Coronary artery (tissue), 2 donors: Measurements from ENCODE around the gene POLDIP2.

Source experiments
- DNase-seq: peaks from one replicate; pipeline ENCODE4 v3.0.0-alpha.2; 2017; ENCODE audit warnings: low spot score
- H3K27ac ChIP-seq, 2 donors: fragments of 200-600 bp; sonication (generic); one replicate each; pipeline ENCODE4 v1.5.1; 2016 to 2019
- H3K4me3 ChIP-seq: fragments of 200-600 bp; sonication (generic); 2 replicates; pipeline ENCODE4 v1.5.1; 2016; ENCODE audit warnings: mild to moderate bottlenecking, moderate library complexity
- TF ChIP-seq, protein P1 (sequence below): fragments of 200-600 bp; sonication (generic); IDR thresholded peaks from one replicate; pipeline ENCODE4 v1.5.1; 2019; ENCODE audit warnings: antibody characterized with exemption

Gene POLDIP2

DNA sequence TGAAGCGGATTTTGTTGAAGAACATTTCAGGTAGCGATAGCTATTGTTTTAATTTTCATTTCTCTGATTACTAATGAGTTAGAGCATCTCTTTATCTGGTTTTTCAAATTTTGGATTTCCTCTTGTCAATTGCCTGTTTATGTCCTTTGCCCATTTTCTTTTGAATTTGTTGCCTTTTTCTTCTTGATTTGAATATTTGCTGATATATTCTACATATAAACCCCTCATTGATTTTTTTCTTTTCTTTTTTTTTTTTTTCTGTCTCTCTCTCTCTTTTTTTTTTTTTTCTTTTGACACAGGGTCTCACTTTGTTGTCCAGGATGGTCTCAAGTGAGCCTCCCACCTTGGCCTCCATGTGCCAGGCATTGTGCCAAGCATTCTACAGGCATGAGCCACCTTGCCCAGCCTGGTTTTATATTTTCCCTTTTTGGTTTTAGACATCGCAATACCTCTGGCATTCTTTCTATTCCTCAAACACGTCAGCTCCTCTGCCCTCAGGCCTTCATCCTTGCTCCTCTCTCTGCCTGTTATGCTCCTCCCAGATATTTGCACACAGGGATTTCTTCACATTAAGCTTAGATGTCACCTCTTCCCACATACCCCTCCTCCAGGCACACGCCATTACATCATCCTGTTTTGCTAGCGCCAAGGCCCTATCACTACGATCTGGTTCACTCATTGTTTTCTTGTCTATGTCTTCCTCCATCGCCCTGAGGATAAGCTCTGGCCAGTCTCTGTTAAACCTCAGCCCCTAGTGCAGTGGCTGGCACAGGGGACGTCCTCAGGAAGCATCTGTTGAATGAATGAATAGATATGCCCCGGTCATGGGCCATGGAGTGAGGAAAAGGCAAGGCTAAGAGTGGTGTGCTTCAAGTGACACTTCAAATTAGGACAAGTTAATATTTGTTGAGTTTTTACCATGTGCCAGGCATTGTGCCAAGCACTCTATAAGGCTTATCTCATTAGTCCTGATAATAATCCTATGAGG, 22.8 kb upstream of the POLDIP2 start:
- Histone ChIP-seq H3K4me3 (no peak overlapping the region), H3K27ac (no peak overlapping the region)
- TF ChIP-seq, protein P1, sequence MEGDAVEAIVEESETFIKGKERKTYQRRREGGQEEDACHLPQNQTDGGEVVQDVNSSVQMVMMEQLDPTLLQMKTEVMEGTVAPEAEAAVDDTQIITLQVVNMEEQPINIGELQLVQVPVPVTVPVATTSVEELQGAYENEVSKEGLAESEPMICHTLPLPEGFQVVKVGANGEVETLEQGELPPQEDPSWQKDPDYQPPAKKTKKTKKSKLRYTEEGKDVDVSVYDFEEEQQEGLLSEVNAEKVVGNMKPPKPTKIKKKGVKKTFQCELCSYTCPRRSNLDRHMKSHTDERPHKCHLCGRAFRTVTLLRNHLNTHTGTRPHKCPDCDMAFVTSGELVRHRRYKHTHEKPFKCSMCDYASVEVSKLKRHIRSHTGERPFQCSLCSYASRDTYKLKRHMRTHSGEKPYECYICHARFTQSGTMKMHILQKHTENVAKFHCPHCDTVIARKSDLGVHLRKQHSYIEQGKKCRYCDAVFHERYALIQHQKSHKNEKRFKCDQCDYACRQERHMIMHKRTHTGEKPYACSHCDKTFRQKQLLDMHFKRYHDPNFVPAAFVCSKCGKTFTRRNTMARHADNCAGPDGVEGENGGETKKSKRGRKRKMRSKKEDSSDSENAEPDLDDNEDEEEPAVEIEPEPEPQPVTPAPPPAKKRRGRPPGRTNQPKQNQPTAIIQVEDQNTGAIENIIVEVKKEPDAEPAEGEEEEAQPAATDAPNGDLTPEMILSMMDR: no peak
- DNase-seq: no peak

DNA sequence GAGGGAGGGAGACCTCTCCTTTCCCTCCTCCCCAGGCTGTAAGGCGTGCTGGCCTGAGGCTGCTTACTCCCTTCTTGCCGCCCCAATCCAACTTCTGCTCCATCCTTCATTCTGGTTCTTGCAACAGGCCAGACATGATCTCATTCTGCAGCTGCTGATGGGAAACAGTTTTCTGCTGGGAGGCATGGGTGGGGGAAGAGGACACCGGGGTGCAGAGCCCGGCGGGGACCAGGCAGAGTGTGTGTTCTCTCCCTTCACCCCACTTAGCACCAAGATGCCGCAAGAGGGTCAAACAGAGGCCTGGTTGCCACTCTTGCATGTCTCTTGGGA, 15.6 kb upstream of the POLDIP2 start:
- Histone ChIP-seq H3K27ac (no peak overlapping the region), H3K4me3 (peak overlapping the region; percentile 82)
- TF ChIP-seq, protein P1: no peak
- no peak for DNase-seq

DNA sequence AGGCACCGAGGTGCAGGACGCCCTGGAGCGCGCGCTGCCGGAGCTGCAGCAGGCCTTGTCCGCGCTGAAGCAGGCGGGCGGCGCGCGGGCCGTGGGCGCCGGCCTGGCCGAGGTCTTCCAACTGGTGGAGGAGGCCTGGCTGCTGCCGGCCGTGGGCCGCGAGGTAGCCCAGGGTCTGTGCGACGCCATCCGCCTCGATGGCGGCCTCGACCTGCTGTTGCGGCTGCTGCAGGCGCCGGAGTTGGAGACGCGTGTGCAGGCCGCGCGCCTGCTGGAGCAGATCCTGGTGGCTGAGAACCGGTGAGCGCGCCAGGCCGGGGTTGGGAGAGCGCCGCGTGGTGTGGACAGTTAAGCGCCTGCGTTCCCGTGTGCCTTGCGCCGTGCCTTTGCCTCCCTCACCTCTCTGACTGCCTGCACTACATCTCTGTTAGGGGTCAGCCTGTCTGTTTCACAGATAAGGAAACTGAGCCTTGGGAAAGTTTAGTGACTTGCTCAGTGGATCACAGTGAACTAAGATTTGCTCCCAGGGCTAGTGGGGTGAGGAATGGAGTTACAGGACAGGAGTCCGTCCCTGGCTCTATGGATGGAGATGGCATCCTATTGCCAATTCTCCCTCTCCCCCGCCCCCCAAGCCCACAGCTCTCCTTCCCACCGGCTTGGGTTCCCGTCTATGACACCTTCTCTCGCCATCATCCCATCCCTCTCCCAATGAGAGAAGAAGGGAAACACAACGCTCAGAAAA, 15.0 kb upstream of the POLDIP2 start:
- Histone ChIP-seq H3K27ac (peak overlapping the region; percentile 41 to 84), H3K4me3 (peak overlapping the region; percentile 82)
- TF ChIP-seq, protein P1: no peak
- DNase-seq: no peak

DNA sequence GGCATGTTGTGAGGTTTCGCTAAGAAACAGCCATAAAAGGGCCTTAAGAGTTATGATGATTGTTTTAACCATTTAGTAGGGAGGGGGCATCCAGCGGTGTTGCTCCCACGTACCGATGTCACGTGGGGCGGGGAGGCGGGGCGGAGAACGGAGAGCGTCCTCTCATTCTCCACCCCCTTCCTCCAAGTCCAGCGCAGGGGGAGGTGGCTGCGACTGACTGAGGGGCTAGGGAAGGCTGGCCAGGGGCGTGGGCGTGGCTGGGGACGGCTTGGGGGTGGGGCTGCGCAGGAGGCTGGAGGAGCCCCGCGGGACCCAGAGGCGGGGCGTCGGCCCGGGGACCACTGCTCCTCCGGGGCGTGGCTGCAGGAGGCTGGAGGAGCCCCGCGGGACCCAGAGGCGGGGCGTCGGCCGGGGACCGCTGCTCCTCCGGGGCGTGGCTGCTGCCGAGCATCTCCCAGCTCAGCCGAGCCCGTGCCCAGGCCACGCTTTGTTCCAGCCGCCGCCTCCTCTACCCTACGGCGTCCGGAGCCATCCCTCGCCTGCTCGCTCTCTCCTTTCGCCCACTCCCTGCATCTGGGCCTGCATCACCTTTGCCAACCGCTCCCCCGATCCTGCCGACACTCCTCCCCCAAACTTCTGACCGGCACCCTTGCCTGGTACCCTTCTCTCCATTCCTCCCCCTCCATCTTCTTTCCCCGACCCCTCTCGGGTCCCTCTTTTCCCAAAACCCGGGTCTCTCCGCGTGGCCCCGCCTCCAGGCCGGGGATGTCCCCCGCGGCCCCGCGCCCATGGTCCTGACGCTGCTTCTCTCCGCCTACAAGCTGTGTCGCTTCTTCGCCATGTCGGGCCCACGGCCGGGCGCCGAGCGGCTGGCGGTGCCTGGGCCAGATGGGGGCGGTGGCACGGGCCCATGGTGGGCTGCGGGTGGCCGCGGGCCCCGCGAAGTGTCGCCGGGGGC, 14.2 kb upstream of the POLDIP2 start, which contains the start of gene SARM1:
TSS of gene SARM1 (plus strand) at position 450 of the 958 bp plus-strand sequence. CDS start at position 789, 339 bp downstream.
- peak; percentile 92 for DNase-seq
- TF ChIP-seq, protein P1: no peak
- Histone ChIP-seq H3K4me3 (peak within 1 kb of the TSS; percentile 82), H3K27ac (peak within 1 kb of the TSS; percentile 41 to 84)

DNA sequence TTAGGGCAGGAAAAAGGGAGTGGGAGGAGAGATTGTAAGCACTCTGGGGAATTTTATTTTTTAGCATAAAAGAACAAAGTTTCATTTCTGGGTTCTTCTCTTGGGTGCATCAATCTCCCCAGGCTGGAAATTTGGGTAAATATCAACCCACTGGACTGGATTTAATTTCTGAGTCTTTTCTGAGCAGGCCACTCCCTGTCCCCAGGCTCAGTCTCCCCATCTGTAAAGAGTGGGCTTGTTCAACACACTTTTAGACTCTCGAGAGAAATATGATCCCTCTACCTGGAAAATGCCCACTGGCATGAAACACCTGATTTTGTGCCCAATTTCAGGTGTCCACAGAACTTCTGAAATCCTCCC, 13.4 kb upstream of the POLDIP2 start:
- Histone ChIP-seq H3K4me3 (peak overlapping the region; percentile 82), H3K27ac (peak overlapping the region; percentile 34 to 84)
- TF ChIP-seq, protein P1: no peak
- DNase-seq: no peak

DNA sequence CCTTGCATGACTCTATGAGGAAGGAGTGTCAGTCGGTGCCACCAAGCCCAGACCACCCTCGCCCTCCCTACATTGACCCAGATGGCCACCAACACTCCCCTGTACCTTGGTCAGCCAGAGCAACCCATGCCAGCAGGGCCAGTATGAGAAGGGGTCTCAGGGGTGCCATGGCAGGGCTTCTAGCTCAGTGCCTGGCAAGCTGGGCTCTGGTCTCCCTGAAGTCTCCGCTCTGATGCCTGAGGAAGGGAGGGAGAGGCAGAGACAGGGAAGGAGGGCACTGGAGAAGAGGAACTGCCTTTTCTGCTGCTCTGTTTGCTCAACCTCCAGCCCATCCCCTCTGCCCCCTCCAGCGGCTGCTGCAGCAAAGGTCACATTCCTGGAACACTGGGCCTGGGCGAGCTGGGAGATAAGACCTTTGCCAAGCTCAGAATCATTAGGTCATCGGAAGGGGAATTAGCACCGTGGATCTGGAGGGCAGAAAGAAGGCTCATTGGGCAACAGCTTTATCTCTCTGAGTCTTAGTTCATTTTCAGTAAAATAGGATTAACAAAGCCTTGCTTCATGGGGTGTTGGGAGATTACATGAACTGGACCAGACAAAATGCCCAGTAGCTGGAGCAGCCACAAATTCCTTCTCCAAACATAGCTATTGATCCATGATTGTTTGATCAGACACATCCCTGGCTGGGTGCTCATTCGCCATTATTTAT, 12.9 kb upstream of the POLDIP2 start, which contains the start of gene VTN:
TSS of gene VTN (minus strand) at position 273 of the 709 bp plus-strand sequence. CDS start at position 169, 104 bp downstream.
- H3K4me3 ChIP-seq: peak within 1 kb of the TSS; percentile 82
- TF ChIP-seq, protein P1: no peak
- DNase-seq: no peak
- H3K27ac ChIP-seq: peak within 1 kb of the TSS; percentile 34 to 84
